Ascending aorta (tissue), 2 donors: ENCODE measurements around the gene IL10RB. TPM values are rescaled to one million over a fixed set of nuclear protein-coding genes. Genes with fewer than 3 reads are reported as not detected.

Experiments
- DNase-seq, 2 donors: peaks; one replicate each; pipeline ENCODE4 v3.0.0-alpha.2; 2019; ENCODE audit warnings: low spot score in 2 of 2
- H3K27ac ChIP-seq, 2 donors: fragments of 200-600 bp; sonication (generic); one replicate each; pipeline ENCODE4 v1.5.1; 2016 to 2017; ENCODE audit warnings: mild to moderate bottlenecking in 1 of 2
- H3K27me3 ChIP-seq: fragments of 200-600 bp; sonication (generic); one replicate; pipeline ENCODE4 v1.5.1; 2017
- H3K36me3 ChIP-seq, 2 donors: fragments of 200-600 bp; sonication (generic); one replicate each; pipeline ENCODE4 v1.5.1; 2016
- H3K4me1 ChIP-seq, 2 donors: fragments of 200-600 bp; sonication (generic); one replicate each; pipeline ENCODE4 v1.5.1; 2016 to 2017; ENCODE audit warnings: mild to moderate bottlenecking in 1 of 2
- H3K4me3 ChIP-seq, 2 donors: fragments of 200-600 bp; sonication (generic); one replicate each; pipeline ENCODE4 v1.5.1; 2016 to 2017; ENCODE audit warnings: mild to moderate bottlenecking in 1 of 2
- H3K9me3 ChIP-seq, 2 donors: fragments of 200-600 bp; sonication (generic); one replicate each; pipeline ENCODE4 v1.5.1; 2016
- CTCF ChIP-seq, 3 experiments: fragments of 200-600 bp in 2 of 3; fragments of 450-650 bp in 1 of 3; sonication (generic) in 2 of 3; IDR thresholded peaks; one replicate each; pipeline ENCODE4 v1.5.1; 2016 to 2019; ENCODE audit warnings: antibody characterized with exemption in 3 of 3, mild to moderate bottlenecking in 1 of 3, moderate library complexity in 1 of 3
- intact Hi-C: fragments of 100-400 bp; cut with DNase I; formaldehyde crosslinking; loops from one replicate; pipeline ENCODE4 v1.15.1; 2023
- total RNA-seq: library from RNA; depleted of rRNA; stranded (reverse); fragments of >200 nt; gene quantifications from one replicate; pipeline ENCODE4 v1.1.0, GENCODE V29; 2016

The IL10RB gene
- total RNA-seq, 1 donor from 2014 or later, result 39.1 TPM

- intact Hi-C loops, result no loop called here
- Histone ChIP-seq H3K36me3 (peaks cover 3% of the 10 kb centered on the region in 2 donors), H3K27me3 (no peaks in the 10 kb centered on the region), H3K4me1 (peaks cover 0 to 8% of the 10 kb centered on the region in 2 donors), H3K9me3 (peaks cover 0 to 16% of the 10 kb centered on the region in 2 donors), H3K4me3 (no peak overlapping the region), H3K27ac (no peak overlapping the region)
- TF ChIP-seq CTCF (IDR thresholded peaks at IDR 0.05), result no peak
- DNase-seq, result no peak
Observed at GRCh38 chr21:33332143-33332542, 66.0 kb downstream of the IL10RB start.

- Histone ChIP-seq H3K4me1 (peaks cover 0 to 1% of the 10 kb centered on the region in 2 donors), H3K9me3 (peaks cover 0 to 16% of the 10 kb centered on the region in 2 donors), H3K36me3 (peaks cover 3 to 8% of the 10 kb centered on the region in 2 donors), H3K4me3 (no peak overlapping the region), H3K27me3 (no peaks in the 10 kb centered on the region), H3K27ac (no peak overlapping the region)
- DNase-seq, result no peak
- intact Hi-C loops, result no loop called here
- no peak for TF ChIP-seq CTCF (IDR thresholded peaks at IDR 0.05)
Observed at GRCh38 chr21:33334191-33334590, 68.0 kb downstream of the IL10RB start.

- Histone ChIP-seq H3K27me3 (no peaks in the 10 kb centered on the region), H3K36me3 (peaks cover 3 to 8% of the 10 kb centered on the region in 2 donors), H3K4me1 (peaks cover 0 to 6% of the 10 kb centered on the region in 2 donors), H3K4me3 (no peak overlapping the region), H3K9me3 (peaks cover 0 to 16% of the 10 kb centered on the region in 2 donors), H3K27ac (no peak overlapping the region)
- intact Hi-C loops, result no loop called here
- no peak for TF ChIP-seq CTCF (IDR thresholded peaks at IDR 0.05)
- no peak for DNase-seq
Observed at GRCh38 chr21:33334824-33335223, 68.7 kb downstream of the IL10RB start.

GRCh38 chr21:33339135-33339534 is 73.0 kb downstream of the IL10RB start:
- Histone ChIP-seq H3K36me3 (peaks cover 10 to 34% of the 10 kb centered on the region in 2 donors), H3K27ac (no peak overlapping the region)
- intact Hi-C loops, result no loop called here

GRCh38 chr21:33339918-33340317 is 73.8 kb downstream of the IL10RB start:
- intact Hi-C loops, result no loop called here
- no peak for TF ChIP-seq CTCF (IDR thresholded peaks at IDR 0.05)

More at GRCh38 chr21:33339135-33339534, 73.0 kb downstream of the IL10RB start:
- DNase-seq, result no peak
- TF ChIP-seq CTCF (IDR thresholded peaks at IDR 0.05), result no peak
- Histone ChIP-seq H3K4me1 (peaks cover 0 to 6% of the 10 kb centered on the region in 2 donors), H3K4me3 (no peak overlapping the region), H3K27me3 (no peaks in the 10 kb centered on the region), H3K9me3 (no peaks in the 10 kb centered on the region)

GRCh38 chr21:33345751-33346238 is 79.6 kb downstream of the IL10RB start:
- no peak overlapping the region for H3K27ac ChIP-seq
- H3K9me3 ChIP-seq, result no peaks in the 10 kb centered on the region
- intact Hi-C loops, result no loop called here
- no peaks in the 10 kb centered on the region for H3K4me1 ChIP-seq
- TF ChIP-seq CTCF (IDR thresholded peaks at IDR 0.05), result no peak
- no peak for DNase-seq
- H3K4me3 ChIP-seq, result no peak overlapping the region
- H3K27me3 ChIP-seq, result no peaks in the 10 kb centered on the region
- peaks cover 7 to 62% of the 10 kb centered on the region in 2 donors for H3K36me3 ChIP-seq

More at GRCh38 chr21:33339918-33340317, 73.8 kb downstream of the IL10RB start:
- peaks cover 0 to 6% of the 10 kb centered on the region in 2 donors for H3K4me1 ChIP-seq
- no peak overlapping the region for H3K27ac ChIP-seq
- no peaks in the 10 kb centered on the region for H3K9me3 ChIP-seq
- H3K36me3 ChIP-seq, result peaks cover 10 to 35% of the 10 kb centered on the region in 2 donors
- DNase-seq, result no peak
- no peaks in the 10 kb centered on the region for H3K27me3 ChIP-seq
- H3K4me3 ChIP-seq, result no peak overlapping the region
